ENCODE data around the gene TMEM250.
"Not testable (repeated sequence)": the region's sequence is repeated elsewhere in the genome, so short reads cannot be mapped to it uniquely, and the experiment has no call there.

TMEM250 gene

GRCh38 chr9:136118320-136119060 lies at the start of gene TMEM250:
Gene TMEM250 (minus strand): TSS chr9:136118875. CDS start chr9:136116900, 1,975 bp downstream.
- peak; percentile 91 to 96 (median 92) for DNase-seq

- DNase-seq = no peak
Measured at GRCh38 chr9:136163248-136163850, 44.7 kb upstream of the TMEM250 start.

- DNase-seq = no peak
Measured at GRCh38 chr9:136160995-136161610, 42.4 kb upstream of the TMEM250 start.

- DNase-seq = no peak
Measured at GRCh38 chr9:136160381-136160841, 41.7 kb upstream of the TMEM250 start.

- DNase-seq = no peak
Measured at GRCh38 chr9:136159851-136160250, 41.2 kb upstream of the TMEM250 start.

- no peak for DNase-seq
Measured at GRCh38 chr9:136157477-136158265, 39.0 kb upstream of the TMEM250 start.

- DNase-seq = no peak
Measured at GRCh38 chr9:136156209-136157120, 37.8 kb upstream of the TMEM250 start.

- DNase-seq = no peak
Measured at GRCh38 chr9:136155576-136155975, 36.9 kb upstream of the TMEM250 start.

GRCh38 chr9:136154943-136155342 lies 36.3 kb upstream of the TMEM250 start:
- DNase-seq = no peak

- DNase-seq = no peak
Measured at GRCh38 chr9:136153381-136154065, 34.8 kb upstream of the TMEM250 start.

GRCh38 chr9:136152931-136153330 lies 34.3 kb upstream of the TMEM250 start:
- no peak for DNase-seq

GRCh38 chr9:136152543-136152866 lies 33.8 kb upstream of the TMEM250 start:
- no peak for DNase-seq

GRCh38 chr9:136151848-136152542 lies 33.3 kb upstream of the TMEM250 start:
- no peak for DNase-seq

- no peak for DNase-seq
Measured at GRCh38 chr9:136151214-136151804, 32.6 kb upstream of the TMEM250 start.

- DNase-seq = not testable (repeated sequence)
Measured at GRCh38 chr9:136150664-136151213, 32.1 kb upstream of the TMEM250 start.

GRCh38 chr9:136149853-136150252 lies 31.2 kb upstream of the TMEM250 start:
- no peak for DNase-seq

- DNase-seq = no peak
Measured at GRCh38 chr9:136149337-136149736, 30.7 kb upstream of the TMEM250 start.

- no peak for DNase-seq
Measured at GRCh38 chr9:136148766-136149165, 30.1 kb upstream of the TMEM250 start.

GRCh38 chr9:136147890-136148714 lies 29.4 kb upstream of the TMEM250 start:
- DNase-seq = no peak

All from activated CD4-positive, CD25-positive, alpha-beta regulatory T cell (primary cell).